ENCODE data around the gene ANKRD66.

ANKRD66 gene

GRCh38 chr6:46746696-46747095 is at the start of gene ANKRD66:
Gene ANKRD66, plus strand, starts transcription at chr6:46746933. Its CDS starts 5,016 bp downstream, at chr6:46751949.
- no peaks in the 10 kb centered on the region for H3K9me3 Mint-ChIP-seq
- ATAC-seq (no peak), DNase-seq (no peak)
- no peak within 1 kb of the TSS for H3K4me3 Mint-ChIP-seq
- no peaks in the 10 kb centered on the region for H3K4me1 Mint-ChIP-seq
- no peak within 1 kb of the TSS for H3K27ac Mint-ChIP-seq
- peaks cover 21% of the 10 kb centered on the region for H3K27me3 Mint-ChIP-seq

DNA sequence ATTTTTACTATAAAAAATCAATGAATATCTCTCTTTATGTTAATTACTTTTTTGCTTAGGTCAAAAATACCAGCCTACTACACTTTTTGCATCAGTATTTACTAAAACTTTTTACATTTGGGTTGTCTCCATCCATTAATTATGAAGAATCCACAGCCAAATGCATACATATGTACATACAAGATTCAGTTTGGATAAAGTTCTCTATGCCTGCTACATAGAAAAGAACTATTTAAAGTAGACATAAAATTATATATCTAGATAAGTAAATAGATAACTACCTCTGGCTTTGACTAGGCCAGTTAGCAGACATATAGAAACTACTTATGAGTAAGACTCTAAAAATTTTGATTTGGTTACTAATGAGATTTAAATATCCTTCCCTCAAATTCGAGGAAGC is 46.8 kb upstream of the ANKRD66 start:
- no peak overlapping the region for H3K27ac Mint-ChIP-seq
- peaks cover 40% of the 10 kb centered on the region for H3K27me3 Mint-ChIP-seq
- H3K9me3 Mint-ChIP-seq, result no peaks in the 10 kb centered on the region
- no peak overlapping the region for H3K4me3 Mint-ChIP-seq
- H3K4me1 Mint-ChIP-seq, result no peaks in the 10 kb centered on the region
- ATAC-seq (no peak), DNase-seq (no peak)

DNA sequence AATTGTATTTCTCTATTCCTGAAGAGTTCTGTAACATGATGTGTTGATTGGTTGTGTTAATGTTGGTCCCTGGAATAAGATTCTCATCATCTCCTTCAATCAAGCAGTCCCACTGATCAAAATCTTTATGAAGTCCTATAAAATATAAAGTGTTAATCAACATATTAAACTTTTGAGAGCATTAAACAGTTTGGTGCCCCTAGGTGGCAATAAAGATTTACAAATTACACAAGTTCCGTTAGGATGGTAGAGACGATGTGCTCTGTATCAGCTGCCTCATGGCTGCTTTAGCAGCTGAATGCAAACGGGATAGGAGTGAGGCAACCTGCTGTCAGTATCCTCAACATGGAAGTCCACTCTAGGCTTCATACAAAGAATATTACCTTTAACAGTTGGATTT is 42.2 kb upstream of the ANKRD66 start:
- no peaks in the 10 kb centered on the region for H3K9me3 Mint-ChIP-seq
- ATAC-seq, result no peak
- no peak for DNase-seq

DNA sequence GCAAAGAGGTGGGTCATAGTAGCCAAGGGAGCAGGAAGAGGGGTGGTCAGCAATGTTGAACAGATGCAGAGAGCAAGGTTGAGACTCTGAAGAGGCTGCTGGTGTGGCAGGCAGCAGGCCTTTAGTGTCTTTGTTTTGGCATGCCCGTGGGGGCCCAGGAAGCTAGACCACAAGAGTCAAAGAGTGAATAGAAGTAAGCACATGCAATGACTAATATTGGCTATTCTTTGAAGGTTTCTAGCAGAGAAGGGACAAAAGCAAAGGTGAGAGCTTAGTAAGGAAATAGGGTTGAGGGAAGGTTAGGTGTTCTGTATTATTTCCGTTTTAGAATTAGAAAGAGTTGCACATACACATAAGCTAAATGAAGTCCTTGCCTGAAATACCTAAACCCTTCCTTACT is 40.3 kb upstream of the ANKRD66 start:
- Mint-ChIP-seq H3K27me3 (peaks cover 35% of the 10 kb centered on the region), H3K27ac (no peak overlapping the region), H3K4me3 (no peak overlapping the region), H3K9me3 (no peaks in the 10 kb centered on the region), H3K4me1 (no peaks in the 10 kb centered on the region)
- ATAC-seq (peak; percentile 46), DNase-seq (no peak)

More for the DNA sequence above, 42.2 kb upstream of the ANKRD66 start:
- Mint-ChIP-seq H3K4me1 (no peaks in the 10 kb centered on the region), H3K27ac (no peak overlapping the region), H3K4me3 (no peak overlapping the region), H3K27me3 (peaks cover 33% of the 10 kb centered on the region)

- no peak overlapping the region for H3K27ac Mint-ChIP-seq
- no peak for ATAC-seq
Observed at GRCh38 chr6:46711491-46711890, 35.2 kb upstream of the ANKRD66 start.

DNA sequence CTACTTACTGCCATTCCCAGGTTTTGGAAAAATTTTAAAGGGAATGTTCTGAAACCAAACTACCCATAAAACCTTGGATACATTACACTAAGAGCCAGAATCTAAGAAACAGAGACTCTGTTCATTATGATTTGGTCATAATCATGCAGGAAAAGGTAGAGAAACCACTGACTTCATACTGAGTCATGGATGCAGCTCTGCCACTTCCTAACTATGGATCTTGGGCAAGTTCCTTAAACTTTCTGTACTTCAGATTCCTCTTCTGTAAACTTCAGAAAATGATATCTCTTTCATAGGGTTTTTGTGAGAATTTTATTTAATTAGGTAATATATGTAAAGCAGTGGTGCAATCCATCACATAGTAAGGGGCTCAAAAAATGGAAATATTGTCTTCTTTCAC is 31.6 kb upstream of the ANKRD66 start:
- Mint-ChIP-seq H3K27ac (no peak overlapping the region), H3K27me3 (peaks cover 26% of the 10 kb centered on the region), H3K4me3 (no peak overlapping the region), H3K9me3 (no peaks in the 10 kb centered on the region), H3K4me1 (no peaks in the 10 kb centered on the region)
- ATAC-seq, result no peak
- DNase-seq, result no peak

More at GRCh38 chr6:46711491-46711890, 35.2 kb upstream of the ANKRD66 start:
- H3K27me3 Mint-ChIP-seq, result peaks cover 18% of the 10 kb centered on the region
- no peaks in the 10 kb centered on the region for H3K9me3 Mint-ChIP-seq
- no peaks in the 10 kb centered on the region for H3K4me1 Mint-ChIP-seq
- DNase-seq, result no peak
- no peak overlapping the region for H3K4me3 Mint-ChIP-seq

GRCh38 chr6:46719099-46719498 is 27.6 kb upstream of the ANKRD66 start:
- H3K9me3 Mint-ChIP-seq, result no peaks in the 10 kb centered on the region
- H3K4me1 Mint-ChIP-seq, result no peaks in the 10 kb centered on the region
- peaks cover 34% of the 10 kb centered on the region for H3K27me3 Mint-ChIP-seq
- no peak overlapping the region for H3K27ac Mint-ChIP-seq
- ATAC-seq (no peak), DNase-seq (no peak)
- no peak overlapping the region for H3K4me3 Mint-ChIP-seq

DNA sequence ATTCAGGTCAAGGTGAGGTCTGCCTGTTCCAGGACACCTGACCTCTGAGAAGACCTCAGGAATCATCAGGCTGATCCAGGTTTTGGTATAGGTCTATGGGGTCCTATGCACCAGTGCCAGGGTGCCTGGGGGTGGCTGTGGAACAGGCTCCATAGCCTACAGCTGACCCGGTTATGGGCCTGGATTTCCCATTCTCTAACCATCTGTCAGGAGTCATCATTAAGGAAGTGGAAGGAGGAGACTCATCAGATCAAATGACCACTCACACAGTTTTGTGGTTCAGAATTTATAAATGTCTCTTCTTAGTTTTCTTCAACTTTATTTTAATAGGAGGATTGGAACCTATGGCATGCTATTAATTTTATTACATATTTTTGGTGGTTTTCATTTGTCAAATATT is 26.3 kb upstream of the ANKRD66 start:
- peaks cover 45% of the 10 kb centered on the region for H3K27me3 Mint-ChIP-seq
- no peaks in the 10 kb centered on the region for H3K4me1 Mint-ChIP-seq
- no peaks in the 10 kb centered on the region for H3K9me3 Mint-ChIP-seq
- DNase-seq (no peak), ATAC-seq (no peak)
- no peak overlapping the region for H3K27ac Mint-ChIP-seq
- H3K4me3 Mint-ChIP-seq, result no peak overlapping the region

DNA sequence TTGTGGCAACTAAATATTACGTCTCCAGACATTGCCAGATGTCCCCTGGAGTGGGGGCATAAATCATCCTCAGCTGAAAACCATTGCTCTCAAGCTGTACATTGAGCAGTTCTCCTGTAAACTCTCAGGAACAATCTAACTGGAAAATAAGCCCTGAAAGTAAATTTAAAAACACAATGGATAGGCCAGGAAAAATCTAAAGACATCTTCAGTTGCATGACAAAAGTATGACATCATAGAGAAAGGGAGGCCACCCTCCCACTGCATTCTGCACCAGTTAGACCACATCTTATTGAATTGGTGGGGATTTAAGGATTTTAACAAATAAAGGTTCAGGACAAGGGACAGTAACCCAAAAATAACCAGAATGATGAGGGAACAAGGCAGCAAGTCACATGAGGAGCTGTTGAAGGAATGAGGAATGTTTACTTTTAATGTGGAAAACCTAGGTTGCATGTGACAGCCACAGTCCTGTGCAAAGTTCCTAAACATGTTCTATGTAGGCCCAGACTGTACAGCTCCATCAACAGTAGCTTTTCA is 16.9 kb upstream of the ANKRD66 start:
- Mint-ChIP-seq H3K4me3 (no peak overlapping the region), H3K27ac (no peak overlapping the region), H3K4me1 (peaks cover 8% of the 10 kb centered on the region), H3K27me3 (peaks cover 80% of the 10 kb centered on the region), H3K9me3 (no peaks in the 10 kb centered on the region)
- ATAC-seq (no peak), DNase-seq (no peak)

GRCh38 chr6:46730921-46731461 is 15.7 kb upstream of the ANKRD66 start:
- peaks cover 84% of the 10 kb centered on the region for H3K27me3 Mint-ChIP-seq
- H3K9me3 Mint-ChIP-seq, result no peaks in the 10 kb centered on the region
- H3K4me1 Mint-ChIP-seq, result peaks cover 8% of the 10 kb centered on the region
- H3K27ac Mint-ChIP-seq, result no peak overlapping the region
- no peak overlapping the region for H3K4me3 Mint-ChIP-seq
- DNase-seq (no peak), ATAC-seq (no peak)

DNA sequence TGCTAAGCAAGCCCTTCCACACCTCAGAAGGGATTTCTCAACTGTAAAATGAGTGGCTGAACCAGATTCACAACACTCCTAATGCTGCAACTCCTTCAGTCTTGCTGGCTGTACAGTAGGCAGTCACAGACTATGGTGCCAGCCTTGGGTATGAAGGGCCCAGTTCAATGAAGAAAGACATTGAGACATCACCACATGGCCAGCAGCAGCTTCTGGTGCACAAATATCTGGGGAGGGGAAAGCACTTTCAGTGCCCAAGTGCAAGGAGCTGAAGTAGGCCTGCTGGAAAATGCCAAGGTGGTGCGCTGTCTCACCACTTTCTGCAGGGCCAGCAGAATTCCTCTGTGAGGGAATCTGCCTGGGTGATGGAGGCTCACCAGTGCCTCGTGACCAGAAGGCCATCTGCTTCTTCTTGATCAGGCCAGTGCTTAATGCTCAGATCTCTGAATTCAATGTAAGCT is 13.4 kb upstream of the ANKRD66 start:
- ATAC-seq (peak; percentile 35), DNase-seq (no peak)
- Mint-ChIP-seq H3K4me3 (no peak overlapping the region), H3K4me1 (peaks cover 8% of the 10 kb centered on the region), H3K27me3 (peaks cover 94% of the 10 kb centered on the region), H3K27ac (no peak overlapping the region), H3K9me3 (no peaks in the 10 kb centered on the region)

DNA sequence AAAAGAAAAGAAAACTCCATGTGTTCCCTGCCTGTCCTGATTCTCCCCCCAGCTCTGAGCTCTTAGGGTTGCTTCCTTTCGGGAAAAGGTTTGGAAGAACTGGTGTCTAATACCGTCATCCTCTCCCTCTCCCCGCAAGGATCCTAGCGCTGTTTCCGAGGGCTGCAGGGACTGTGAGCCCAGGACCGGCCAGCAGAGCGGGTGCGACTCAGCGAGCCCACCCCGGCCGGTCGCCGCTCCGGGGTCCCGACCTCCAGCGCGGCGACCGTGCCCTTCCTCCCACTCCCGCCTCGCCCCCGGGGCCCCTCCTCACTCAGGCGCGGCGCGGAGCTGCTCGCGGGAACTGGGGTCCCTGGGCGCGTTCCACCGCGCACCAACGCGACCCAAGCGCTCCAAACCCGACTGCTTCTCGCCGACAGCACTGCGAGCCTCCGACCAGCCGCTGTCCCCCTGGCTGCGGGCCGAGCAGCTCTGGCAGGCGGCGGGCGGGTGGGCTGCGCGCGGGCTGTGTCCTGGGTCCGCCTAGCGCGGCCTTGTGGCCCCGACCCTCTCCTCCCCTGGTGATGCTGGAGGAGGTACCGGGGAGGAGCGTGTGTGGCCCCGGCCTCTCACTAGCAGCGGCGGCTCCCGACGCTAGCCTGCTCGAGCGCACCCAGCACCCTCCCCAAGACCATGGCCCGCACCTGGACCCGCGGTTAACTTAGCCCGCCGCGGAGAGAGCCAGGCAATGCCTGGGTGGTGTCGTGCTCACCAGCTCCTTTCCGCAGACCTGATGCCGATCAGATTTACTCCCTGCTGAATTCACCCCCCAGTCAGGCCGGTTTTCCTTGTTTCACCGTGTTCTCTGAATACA is 11.6 kb upstream of the ANKRD66 start, which contains the start of gene PLA2G7:
Gene PLA2G7 (minus strand): TSS at position 509 of the 853 bp plus-strand sequence. CDS start 12,484 bp downstream, outside the sequence.
- Mint-ChIP-seq H3K9me3 (no peaks in the 10 kb centered on the region), H3K4me3 (peak within 1 kb of the TSS; percentile 23 to 66), H3K27me3 (peaks cover 86% of the 10 kb centered on the region), H3K27ac (no peak within 1 kb of the TSS), H3K4me1 (peaks cover 8% of the 10 kb centered on the region)
- ATAC-seq (peak; percentile 43), DNase-seq (no peak)

DNA sequence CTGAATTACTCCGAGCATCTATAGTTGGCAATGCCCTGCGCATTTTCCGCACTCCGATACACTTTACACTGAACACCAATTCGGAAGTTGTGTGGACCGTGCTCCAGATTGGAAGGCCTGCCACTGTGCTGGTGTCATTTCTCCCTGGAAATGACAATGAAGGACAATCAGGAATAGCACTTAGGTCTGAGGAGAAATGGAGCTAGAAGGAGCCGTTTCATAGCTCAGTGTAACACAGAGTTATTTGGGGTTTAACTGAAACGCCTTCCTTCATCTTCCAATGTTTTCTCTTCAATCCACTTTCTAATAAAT is 11.1 kb upstream of the ANKRD66 start:
- H3K27me3 Mint-ChIP-seq, result peaks cover 80% of the 10 kb centered on the region

DNA sequence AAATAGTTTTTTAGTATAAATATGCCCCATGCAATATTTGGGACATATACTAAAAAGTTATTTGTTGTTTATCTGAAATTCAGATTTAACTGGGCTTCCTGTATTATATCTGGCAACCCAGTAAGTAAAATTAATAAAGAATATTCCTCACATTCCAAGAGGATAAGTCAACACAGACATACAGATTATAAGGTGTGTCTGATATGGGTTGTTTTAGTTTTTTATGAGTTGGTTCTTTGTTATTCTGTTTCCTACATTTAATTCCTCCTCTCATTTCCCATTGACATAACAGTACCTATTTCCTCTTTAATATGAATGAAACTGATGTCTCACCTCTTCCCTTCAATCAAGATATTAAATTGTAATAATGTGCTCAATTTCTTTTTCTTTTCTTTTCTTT is 9.8 kb upstream of the ANKRD66 start:
- ATAC-seq (no peak), DNase-seq (no peak)
- Mint-ChIP-seq H3K4me1 (peaks cover 8% of the 10 kb centered on the region), H3K4me3 (no peak overlapping the region), H3K27me3 (peaks cover 69% of the 10 kb centered on the region), H3K9me3 (no peaks in the 10 kb centered on the region), H3K27ac (no peak overlapping the region)

More for the DNA sequence above, 11.1 kb upstream of the ANKRD66 start:
- H3K4me3 Mint-ChIP-seq, result peak overlapping the region in 1 of 2 donors; percentile 28
- H3K9me3 Mint-ChIP-seq, result no peaks in the 10 kb centered on the region
- DNase-seq, result no peak
- H3K27ac Mint-ChIP-seq, result no peak overlapping the region
- peaks cover 8% of the 10 kb centered on the region for H3K4me1 Mint-ChIP-seq
- ATAC-seq, result no peak

- DNase-seq (no peak), ATAC-seq (no peak)
- Mint-ChIP-seq H3K27ac (no peak overlapping the region), H3K27me3 (peaks cover 37% of the 10 kb centered on the region), H3K9me3 (no peaks in the 10 kb centered on the region), H3K4me1 (no peaks in the 10 kb centered on the region), H3K4me3 (no peak overlapping the region)
Observed at GRCh38 chr6:46741482-46741881, 5.3 kb upstream of the ANKRD66 start.

- no peaks in the 10 kb centered on the region for H3K4me1 Mint-ChIP-seq
- DNase-seq (no peak), ATAC-seq (no peak)
- no peak overlapping the region for H3K27ac Mint-ChIP-seq
- peaks cover 33% of the 10 kb centered on the region for H3K27me3 Mint-ChIP-seq
- no peaks in the 10 kb centered on the region for H3K9me3 Mint-ChIP-seq
- H3K4me3 Mint-ChIP-seq, result no peak overlapping the region
Observed at GRCh38 chr6:46741910-46742309, 4.8 kb upstream of the ANKRD66 start.

Measured in stimulated activated naive CD8-positive, alpha-beta T cell treated with anti-CD3 and anti-CD28 coated beads, Interleukin-15, amount 100 ng/mL, for 72 hours (primary cell).